ENCODE data around the gene CYTH1.

DNA sequence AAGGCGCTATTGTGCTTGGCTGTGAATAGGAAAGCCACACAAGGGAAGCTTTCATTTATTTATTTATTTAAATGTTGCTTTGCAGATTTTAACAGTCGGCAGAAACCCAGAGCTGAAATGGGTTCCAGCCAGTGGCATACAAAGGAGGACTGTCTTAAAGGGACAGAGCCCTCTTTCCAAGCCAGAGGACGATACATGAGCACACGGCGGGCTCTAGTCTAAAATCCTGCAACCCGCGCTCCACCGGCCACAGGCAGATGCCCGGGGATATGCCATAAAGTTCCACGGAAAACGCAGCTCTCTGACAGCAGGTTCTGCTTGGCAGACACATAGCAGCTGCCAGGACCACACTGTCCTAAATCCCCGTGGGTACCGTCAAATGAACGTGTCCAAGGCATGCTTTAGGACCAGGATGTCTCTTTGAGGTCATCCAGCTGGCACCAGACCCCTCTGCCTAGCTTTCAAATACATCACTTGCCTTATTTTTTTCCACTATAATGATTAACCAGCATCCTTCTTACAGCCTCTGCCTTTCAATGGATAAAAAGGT is 64.6 kb downstream of the CYTH1 start:
- TF ChIP-seq CTCF (IDR thresholded peaks at IDR 0.05), result no peak
- TF ChIP-seq POLR2A (IDR thresholded peaks at IDR 0.05), result no peak
